Erythroblast (primary cell): Measurements from ENCODE around the gene S100A8.

ENCODE experiments used
- GATA1 ChIP-seq: IDR thresholded peaks from 2 replicates; pipeline ENCODE4 v1.6.1; 2011; ENCODE audit warnings: low read depth, mild to moderate bottlenecking, control low read depth, low read length, moderate library complexity
- POLR2A ChIP-seq: IDR thresholded peaks from 2 replicates; pipeline ENCODE4 v1.6.1; 2011; ENCODE audit warnings: mild to moderate bottlenecking, low read length

- TF ChIP-seq POLR2A (no peak), GATA1 (no peak)
Measured at GRCh38 chr1:153395776-153396175, 4.9 kb upstream of the S100A8 start.
